ENCODE measurements around the gene SMCR8.
"Not testable (repeated sequence)": the region's sequence is repeated elsewhere in the genome, so short reads cannot be mapped to it uniquely, and the experiment has no call there.

SMCR8 gene

GRCh38 chr17:18327093-18327492 is 12.0 kb downstream of the SMCR8 start:
- Histone ChIP-seq H3K27ac (ENCODE audit: low read length) (no peak overlapping the region), H3K4me3 (ENCODE audit: low read length in 2 of 2) (no peak overlapping the region), H3K9ac (ENCODE audit: low read length in 2 of 2) (no peak overlapping the region), H3K36me3 (ENCODE audit: control insufficient read depth in 2 of 2, insufficient read depth in 2 of 2, low read length in 2 of 2) (peaks cover 55 to 70% of the 10 kb centered on the region in 2 donors), H3K4me1 (ENCODE audit: control insufficient read depth, insufficient read depth, low read length) (no peaks in the 10 kb centered on the region), H3K27me3 (ENCODE audit: control insufficient read depth in 1 of 2, insufficient read depth in 2 of 2, low read length in 2 of 2) (no peaks in the 10 kb centered on the region), H3K9me3 (ENCODE audit: control insufficient read depth in 2 of 2, low read length in 2 of 2) (no peaks in the 10 kb centered on the region)

- H3K9me3 ChIP-seq (ENCODE audit: control insufficient read depth in 2 of 2, low read length in 2 of 2), result no peaks in the 10 kb centered on the region
- H3K4me1 ChIP-seq (ENCODE audit: control insufficient read depth, insufficient read depth, low read length), result no peaks in the 10 kb centered on the region
- peaks cover 53 to 72% of the 10 kb centered on the region in 2 donors for H3K36me3 ChIP-seq (ENCODE audit: control insufficient read depth in 2 of 2, insufficient read depth in 2 of 2, low read length in 2 of 2)
- H3K4me3 ChIP-seq (ENCODE audit: low read length in 2 of 2), result no peak overlapping the region
- H3K27ac ChIP-seq (ENCODE audit: low read length), result no peak overlapping the region
- H3K9ac ChIP-seq (ENCODE audit: low read length in 2 of 2), result no peak overlapping the region
- no peaks in the 10 kb centered on the region for H3K27me3 ChIP-seq (ENCODE audit: control insufficient read depth in 1 of 2, insufficient read depth in 2 of 2, low read length in 2 of 2)
These were observed 12.5 kb downstream of the SMCR8 start for GRCh38 chr17:18327556-18327955.

- no peak overlapping the region for H3K27ac ChIP-seq (ENCODE audit: low read length)
- H3K4me3 ChIP-seq (ENCODE audit: low read length in 2 of 2), result no peak overlapping the region
- no peaks in the 10 kb centered on the region for H3K27me3 ChIP-seq (ENCODE audit: control insufficient read depth in 1 of 2, insufficient read depth in 2 of 2, low read length in 2 of 2)
- no peaks in the 10 kb centered on the region for H3K4me1 ChIP-seq (ENCODE audit: control insufficient read depth, insufficient read depth, low read length)
- no peaks in the 10 kb centered on the region for H3K9me3 ChIP-seq (ENCODE audit: control insufficient read depth in 2 of 2, low read length in 2 of 2)
- H3K36me3 ChIP-seq (ENCODE audit: control insufficient read depth in 2 of 2, insufficient read depth in 2 of 2, low read length in 2 of 2), result peaks cover 44 to 66% of the 10 kb centered on the region in 2 donors
- H3K9ac ChIP-seq (ENCODE audit: low read length in 2 of 2), result no peak overlapping the region
These were observed 13.6 kb downstream of the SMCR8 start for GRCh38 chr17:18328643-18329204.

- Histone ChIP-seq H3K9ac (ENCODE audit: low read length in 2 of 2) (no peak overlapping the region), H3K27ac (ENCODE audit: low read length) (no peak overlapping the region), H3K4me1 (ENCODE audit: control insufficient read depth, insufficient read depth, low read length) (no peaks in the 10 kb centered on the region), H3K9me3 (ENCODE audit: control insufficient read depth in 2 of 2, low read length in 2 of 2) (no peaks in the 10 kb centered on the region), H3K27me3 (ENCODE audit: control insufficient read depth in 1 of 2, insufficient read depth in 2 of 2, low read length in 2 of 2) (no peaks in the 10 kb centered on the region), H3K4me3 (ENCODE audit: low read length in 2 of 2) (no peak overlapping the region), H3K36me3 (ENCODE audit: control insufficient read depth in 2 of 2, insufficient read depth in 2 of 2, low read length in 2 of 2) (peaks cover 24 to 56% of the 10 kb centered on the region in 2 donors)
These were observed 16.8 kb downstream of the SMCR8 start for GRCh38 chr17:18331879-18332278.

- Histone ChIP-seq H3K9ac (ENCODE audit: low read length in 2 of 2) (no peak overlapping the region), H3K27ac (ENCODE audit: low read length) (no peak overlapping the region), H3K36me3 (ENCODE audit: control insufficient read depth in 2 of 2, insufficient read depth in 2 of 2, low read length in 2 of 2) (peaks cover 20 to 52% of the 10 kb centered on the region in 2 donors), H3K27me3 (ENCODE audit: control insufficient read depth in 1 of 2, insufficient read depth in 2 of 2, low read length in 2 of 2) (no peaks in the 10 kb centered on the region), H3K9me3 (ENCODE audit: control insufficient read depth in 2 of 2, low read length in 2 of 2) (no peaks in the 10 kb centered on the region), H3K4me3 (ENCODE audit: low read length in 2 of 2) (no peak overlapping the region), H3K4me1 (ENCODE audit: control insufficient read depth, insufficient read depth, low read length) (no peaks in the 10 kb centered on the region)
These were observed 17.9 kb downstream of the SMCR8 start for GRCh38 chr17:18332909-18333489.

GRCh38 chr17:18338158-18338557 is 23.1 kb downstream of the SMCR8 start:
- H3K27me3 ChIP-seq (ENCODE audit: control insufficient read depth in 1 of 2, insufficient read depth in 2 of 2, low read length in 2 of 2); H3K4me3 ChIP-seq (ENCODE audit: low read length in 2 of 2); H3K27ac ChIP-seq (ENCODE audit: low read length); H3K9ac ChIP-seq (ENCODE audit: low read length in 2 of 2); H3K9me3 ChIP-seq (ENCODE audit: control insufficient read depth in 2 of 2, low read length in 2 of 2); H3K4me1 ChIP-seq (ENCODE audit: control insufficient read depth, insufficient read depth, low read length): not testable (repeated sequence)
- H3K36me3 ChIP-seq (ENCODE audit: control insufficient read depth in 2 of 2, insufficient read depth in 2 of 2, low read length in 2 of 2), result peaks cover 6 to 21% of the 10 kb centered on the region in 2 donors

- H3K36me3 ChIP-seq (ENCODE audit: control insufficient read depth in 2 of 2, insufficient read depth in 2 of 2, low read length in 2 of 2), result peaks cover 6 to 15% of the 10 kb centered on the region in 2 donors
- no peaks in the 10 kb centered on the region for H3K4me1 ChIP-seq (ENCODE audit: control insufficient read depth, insufficient read depth, low read length)
- no peaks in the 10 kb centered on the region for H3K9me3 ChIP-seq (ENCODE audit: control insufficient read depth in 2 of 2, low read length in 2 of 2)
- H3K27me3 ChIP-seq (ENCODE audit: control insufficient read depth in 1 of 2, insufficient read depth in 2 of 2, low read length in 2 of 2), result no peaks in the 10 kb centered on the region
- no peak overlapping the region for H3K27ac ChIP-seq (ENCODE audit: low read length)
- H3K4me3 ChIP-seq (ENCODE audit: low read length in 2 of 2), result no peak overlapping the region
- H3K9ac ChIP-seq (ENCODE audit: low read length in 2 of 2), result no peak overlapping the region
These were observed 24.8 kb downstream of the SMCR8 start for GRCh38 chr17:18339933-18340332.

GRCh38 chr17:18344021-18344420 is 28.9 kb downstream of the SMCR8 start:
- H3K9ac ChIP-seq (ENCODE audit: low read length in 2 of 2), result no peak overlapping the region
- H3K27me3 ChIP-seq (ENCODE audit: control insufficient read depth in 1 of 2, insufficient read depth in 2 of 2, low read length in 2 of 2), result no peaks in the 10 kb centered on the region
- H3K4me3 ChIP-seq (ENCODE audit: low read length in 2 of 2), result no peak overlapping the region
- H3K36me3 ChIP-seq (ENCODE audit: control insufficient read depth in 2 of 2, insufficient read depth in 2 of 2, low read length in 2 of 2), result peaks cover 15 to 16% of the 10 kb centered on the region in 2 donors
- no peaks in the 10 kb centered on the region for H3K4me1 ChIP-seq (ENCODE audit: control insufficient read depth, insufficient read depth, low read length)
- no peak overlapping the region for H3K27ac ChIP-seq (ENCODE audit: low read length)
- H3K9me3 ChIP-seq (ENCODE audit: control insufficient read depth in 2 of 2, low read length in 2 of 2), result no peaks in the 10 kb centered on the region

- Histone ChIP-seq H3K9ac (ENCODE audit: low read length in 2 of 2) (no peak overlapping the region), H3K9me3 (ENCODE audit: control insufficient read depth in 2 of 2, low read length in 2 of 2) (no peaks in the 10 kb centered on the region), H3K4me1 (ENCODE audit: control insufficient read depth, insufficient read depth, low read length) (no peaks in the 10 kb centered on the region), H3K4me3 (ENCODE audit: low read length in 2 of 2) (no peak overlapping the region), H3K27ac (ENCODE audit: low read length) (no peak overlapping the region), H3K27me3 (ENCODE audit: control insufficient read depth in 1 of 2, insufficient read depth in 2 of 2, low read length in 2 of 2) (no peaks in the 10 kb centered on the region), H3K36me3 (ENCODE audit: control insufficient read depth in 2 of 2, insufficient read depth in 2 of 2, low read length in 2 of 2) (peaks cover 4 to 8% of the 10 kb centered on the region in 2 donors)
These were observed 38.4 kb downstream of the SMCR8 start for GRCh38 chr17:18353541-18353940.

- Histone ChIP-seq H3K4me1 (ENCODE audit: control insufficient read depth, insufficient read depth, low read length) (no peaks in the 10 kb centered on the region), H3K4me3 (ENCODE audit: low read length in 2 of 2) (no peak overlapping the region), H3K36me3 (ENCODE audit: control insufficient read depth in 2 of 2, insufficient read depth in 2 of 2, low read length in 2 of 2) (peaks cover 4 to 8% of the 10 kb centered on the region in 2 donors), H3K9me3 (ENCODE audit: control insufficient read depth in 2 of 2, low read length in 2 of 2) (no peaks in the 10 kb centered on the region), H3K27me3 (ENCODE audit: control insufficient read depth in 1 of 2, insufficient read depth in 2 of 2, low read length in 2 of 2) (no peaks in the 10 kb centered on the region), H3K27ac (ENCODE audit: low read length) (no peak overlapping the region), H3K9ac (ENCODE audit: low read length in 2 of 2) (no peak overlapping the region)
These were observed 41.5 kb downstream of the SMCR8 start for GRCh38 chr17:18356624-18357023.

- H3K4me3 ChIP-seq (ENCODE audit: low read length in 2 of 2), result no peak overlapping the region
- H3K27me3 ChIP-seq (ENCODE audit: control insufficient read depth in 1 of 2, insufficient read depth in 2 of 2, low read length in 2 of 2), result no peaks in the 10 kb centered on the region
- peaks cover 0 to under 1% of the 10 kb centered on the region in 2 donors for H3K36me3 ChIP-seq (ENCODE audit: control insufficient read depth in 2 of 2, insufficient read depth in 2 of 2, low read length in 2 of 2)
- no peak overlapping the region for H3K9ac ChIP-seq (ENCODE audit: low read length in 2 of 2)
- H3K9me3 ChIP-seq (ENCODE audit: control insufficient read depth in 2 of 2, low read length in 2 of 2), result no peaks in the 10 kb centered on the region
- peaks cover 7% of the 10 kb centered on the region for H3K4me1 ChIP-seq (ENCODE audit: control insufficient read depth, insufficient read depth, low read length)
- H3K27ac ChIP-seq (ENCODE audit: low read length), result no peak overlapping the region
These were observed 45.4 kb downstream of the SMCR8 start for GRCh38 chr17:18360518-18360917.
